ENCODE results near the gene ZMYND11. TPM values are rescaled to one million over a fixed set of nuclear protein-coding genes. Genes with fewer than 3 reads are reported as not detected.

ZMYND11 gene
- total RNA-seq: 49.2 and 55.6 TPM in 2 replicates

- no peak for FAIRE-seq
- no peaks in the 10 kb centered on the region for H3K36me3 ChIP-seq (ENCODE audit: control insufficient read depth, insufficient read depth, low read length)
- H3K27me3 ChIP-seq (ENCODE audit: control insufficient read depth, insufficient read depth, low read length): no peaks in the 10 kb centered on the region
- no peak for DNase-seq (ENCODE audit: low read depth)
- no peak for TF ChIP-seq CTCF (IDR thresholded peaks at IDR 0.05; ENCODE audit: insufficient read depth, low read length, severe bottlenecking)
- H3K4me3 ChIP-seq (ENCODE audit: low read depth, low read length): peak within 1 kb of the TSS; percentile 67
Observed at GRCh38 chr10:135132-135600, at the start of gene ZMYND11. TSS of gene ZMYND11 (plus strand) at chr10:135455. CDS start at chr10:180013, 44,558 bp downstream.

DNA sequence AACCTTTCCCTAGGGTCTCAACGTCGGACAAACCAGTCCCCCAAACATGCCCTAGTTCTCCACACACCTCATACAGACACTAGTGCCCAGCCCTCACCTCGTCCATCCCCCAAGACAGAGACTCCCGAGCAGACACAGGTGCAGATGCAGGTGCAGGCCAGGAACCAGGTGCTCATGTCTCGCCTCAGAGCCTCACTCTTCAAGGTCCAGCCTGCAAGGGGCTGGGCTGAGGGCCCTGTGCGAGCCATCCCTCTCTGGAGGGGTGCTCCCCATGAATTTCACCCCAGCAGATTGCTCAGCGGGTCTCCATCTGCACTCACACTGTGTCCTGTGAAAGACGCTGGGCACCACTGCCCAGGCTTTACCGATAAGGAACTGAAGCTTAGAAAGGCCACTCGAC lies 49.2 kb upstream of the ZMYND11 start:
- no peak for TF ChIP-seq CTCF (IDR thresholded peaks at IDR 0.05; ENCODE audit: insufficient read depth, low read length, severe bottlenecking)
- FAIRE-seq: no peak
- no peak for DNase-seq (ENCODE audit: low read depth)
- H3K36me3 ChIP-seq (ENCODE audit: control insufficient read depth, insufficient read depth, low read length): no peaks in the 10 kb centered on the region
- H3K4me3 ChIP-seq (ENCODE audit: low read depth, low read length): no peak overlapping the region
- H3K27me3 ChIP-seq (ENCODE audit: control insufficient read depth, insufficient read depth, low read length): no peaks in the 10 kb centered on the region

DNA sequence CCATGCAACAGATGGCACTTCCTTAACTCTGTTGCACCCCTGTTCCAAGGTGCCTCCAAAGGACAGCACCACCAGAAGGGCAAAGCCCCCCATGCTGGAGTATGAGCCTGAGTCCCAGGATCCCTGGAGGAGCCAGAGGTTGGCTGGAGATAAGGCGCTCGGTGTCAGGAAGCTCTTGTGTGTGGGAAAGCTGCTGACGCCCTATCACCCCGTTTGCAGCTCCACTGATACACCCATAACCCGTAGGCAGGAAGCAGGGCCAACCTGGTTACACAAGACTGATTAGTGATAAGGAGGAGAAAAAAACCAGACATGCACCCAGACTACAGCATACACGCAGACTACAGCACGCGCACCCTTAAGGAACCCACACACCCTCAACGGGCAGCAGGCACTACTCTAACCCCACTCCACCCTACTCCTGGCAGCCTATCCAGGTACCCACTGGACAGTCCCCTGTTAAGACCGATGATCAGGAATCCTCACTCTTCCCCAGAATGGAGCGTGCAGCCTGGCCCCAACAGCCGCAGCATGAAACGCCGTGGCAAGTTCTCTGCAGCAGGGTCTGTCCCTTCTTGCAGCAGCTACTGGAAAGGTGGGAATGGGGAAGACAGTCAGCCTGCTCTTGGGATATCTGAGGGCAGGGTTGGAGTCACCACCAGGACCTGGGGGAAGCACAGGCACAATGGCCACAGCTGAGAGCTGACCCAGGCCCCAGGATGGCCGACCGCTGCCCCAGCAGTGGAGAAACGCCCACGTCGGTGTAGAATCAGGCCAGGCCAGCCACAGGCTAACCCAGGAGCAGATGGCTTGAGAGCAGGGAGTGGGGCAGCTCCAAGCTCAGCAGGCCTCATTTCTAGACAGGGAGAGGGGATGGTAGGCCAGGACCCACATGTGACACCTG lies 47.8 kb upstream of the ZMYND11 start:
- TF ChIP-seq CTCF (IDR thresholded peaks at IDR 0.05; ENCODE audit: insufficient read depth, low read length, severe bottlenecking): no peak
- no peak for DNase-seq (ENCODE audit: low read depth)
- Histone ChIP-seq H3K36me3 (ENCODE audit: control insufficient read depth, insufficient read depth, low read length) (no peaks in the 10 kb centered on the region), H3K4me3 (ENCODE audit: low read depth, low read length) (no peak overlapping the region), H3K27me3 (ENCODE audit: control insufficient read depth, insufficient read depth, low read length) (no peaks in the 10 kb centered on the region)
- FAIRE-seq: no peak

GRCh38 chr10:88253-88652 lies 47.0 kb upstream of the ZMYND11 start:
- TF ChIP-seq CTCF (IDR thresholded peaks at IDR 0.05; ENCODE audit: insufficient read depth, low read length, severe bottlenecking): no peak
- no peaks in the 10 kb centered on the region for H3K27me3 ChIP-seq (ENCODE audit: control insufficient read depth, insufficient read depth, low read length)
- H3K4me3 ChIP-seq (ENCODE audit: low read depth, low read length): no peak overlapping the region
- FAIRE-seq (no peak), DNase-seq (ENCODE audit: low read depth) (no peak)
- no peaks in the 10 kb centered on the region for H3K36me3 ChIP-seq (ENCODE audit: control insufficient read depth, insufficient read depth, low read length)

DNA sequence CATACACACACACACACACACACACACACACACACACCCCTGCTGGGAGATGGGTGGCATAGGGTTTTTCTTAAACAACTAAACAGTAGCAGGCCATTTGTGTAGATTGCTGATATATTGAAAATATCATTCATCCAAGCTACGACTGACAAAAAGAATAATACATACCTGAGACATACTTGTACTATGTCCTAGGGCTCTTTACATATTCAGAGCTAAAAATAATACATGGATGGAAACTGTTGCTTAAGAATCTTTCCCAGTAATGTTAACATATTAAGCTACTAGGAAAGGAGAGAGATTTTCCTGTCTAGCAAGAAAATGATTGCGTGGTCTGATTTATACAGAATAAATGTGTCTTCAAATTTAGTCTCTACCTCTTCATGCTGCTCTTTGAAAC lies 46.0 kb upstream of the ZMYND11 start:
- FAIRE-seq: no peak
- no peaks in the 10 kb centered on the region for H3K36me3 ChIP-seq (ENCODE audit: control insufficient read depth, insufficient read depth, low read length)
- no peak for TF ChIP-seq CTCF (IDR thresholded peaks at IDR 0.05; ENCODE audit: insufficient read depth, low read length, severe bottlenecking)
- peak; percentile 11 for DNase-seq (ENCODE audit: low read depth)
- no peak overlapping the region for H3K4me3 ChIP-seq (ENCODE audit: low read depth, low read length)
- H3K27me3 ChIP-seq (ENCODE audit: control insufficient read depth, insufficient read depth, low read length): no peaks in the 10 kb centered on the region
